GM18907 (cell line): ENCODE results near the gene TGIF2.
"Not testable (repeated sequence)": the region's sequence is repeated elsewhere in the genome, so short reads cannot be mapped to it uniquely, and the experiment has no call there.

Source experiments
- ATAC-seq: cut with Tn5 transposase; IDR thresholded peaks from one replicate; pipeline ENCODE4 v1.9.1; 2021; ENCODE audit warnings: mild to moderate bottlenecking, moderate library complexity; ENCODE audit not compliant: unreplicated experiment

TGIF2 gene

GRCh38 chr20:36611625-36612024, 38.2 kb downstream of the TGIF2 start:
- ATAC-seq: no peak

GRCh38 chr20:36613974-36614373, 40.6 kb downstream of the TGIF2 start:
- ATAC-seq: no peak

GRCh38 chr20:36614781-36615557, 41.6 kb downstream of the TGIF2 start:
- ATAC-seq: no peak

DNA sequence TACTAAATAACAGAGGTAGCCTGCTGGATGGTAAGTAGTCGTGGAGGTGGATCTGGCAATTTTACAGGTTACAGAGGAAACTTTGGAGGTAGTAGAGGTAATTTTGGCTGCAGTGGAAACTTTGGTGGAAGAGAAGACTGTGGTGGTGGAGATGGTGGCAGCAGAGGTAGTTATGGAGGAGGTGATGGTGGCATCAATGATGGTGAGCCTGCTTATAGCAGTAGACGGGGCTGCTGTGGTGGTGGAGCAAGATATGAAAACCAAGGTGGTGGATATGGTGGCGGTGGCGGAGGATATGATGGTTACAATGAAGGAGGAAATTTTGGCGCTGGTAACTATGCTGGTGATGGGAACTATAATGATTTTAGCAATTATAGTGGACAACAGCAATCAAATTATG, 47.5 kb downstream of the TGIF2 start:
- ATAC-seq: no peak

- ATAC-seq: no peak
Observed at GRCh38 chr20:36623444-36623843, 50.0 kb downstream of the TGIF2 start.

DNA sequence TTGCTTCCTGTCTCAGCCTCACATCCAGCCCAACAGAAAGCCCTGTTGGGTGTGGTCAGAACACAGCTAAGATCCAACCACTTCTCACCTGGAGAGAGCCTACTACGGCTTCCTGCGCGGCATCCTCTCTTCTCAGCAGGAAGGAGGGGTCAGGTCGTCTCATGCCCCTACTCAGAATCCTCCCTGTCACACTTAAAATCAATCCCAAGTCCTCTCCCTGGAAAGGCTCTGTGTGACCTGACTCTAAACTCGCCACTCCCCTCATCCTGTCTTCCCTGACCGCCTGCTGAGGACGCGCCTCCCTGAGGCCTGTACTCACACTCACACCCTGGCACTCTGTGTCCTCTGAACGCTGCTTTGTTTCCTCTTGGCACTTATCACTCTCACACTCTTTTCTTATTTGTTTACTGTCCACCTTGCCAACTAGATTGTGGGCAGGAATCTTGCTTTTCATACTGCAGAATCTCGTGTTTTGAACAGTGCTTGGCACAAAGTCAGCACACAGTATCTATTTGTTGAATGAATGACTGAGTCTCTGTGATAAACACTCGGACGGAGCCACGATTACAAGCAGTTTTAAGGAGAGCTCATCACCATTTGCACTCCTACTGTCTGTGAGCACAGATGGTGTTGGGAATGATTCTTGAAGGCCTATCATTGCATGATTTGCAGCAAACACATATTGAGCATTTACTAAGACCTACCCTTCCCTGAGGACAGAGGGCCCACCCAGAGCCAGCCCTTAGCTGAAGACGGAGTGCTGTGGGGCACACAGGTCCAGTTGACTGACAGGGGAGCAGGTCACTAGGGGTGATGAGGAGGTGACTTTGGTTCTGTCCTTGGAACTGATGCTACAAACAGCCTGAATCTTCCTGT, 50.9 kb downstream of the TGIF2 start:
- no peak for ATAC-seq

DNA sequence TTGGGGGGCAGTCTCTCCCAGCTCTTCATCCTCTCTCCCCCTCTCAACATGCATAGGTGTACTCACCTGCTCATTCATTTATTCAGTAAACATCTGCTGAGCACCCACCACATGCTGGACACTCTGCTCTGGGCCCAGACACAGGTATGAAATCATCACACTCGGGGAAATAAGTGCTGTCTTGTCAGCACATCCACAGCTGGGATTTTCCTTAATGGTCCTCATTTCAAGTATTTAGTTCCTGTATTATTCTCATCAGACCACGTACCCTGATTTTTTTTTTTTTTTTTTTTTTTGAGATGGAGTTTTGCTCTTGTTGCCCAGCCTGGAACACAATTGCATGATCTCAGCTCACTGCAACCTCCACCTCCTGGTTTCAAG, 51.5 kb downstream of the TGIF2 start:
- no peak for ATAC-seq

GRCh38 chr20:36628076-36628475, 54.7 kb downstream of the TGIF2 start:
- ATAC-seq: no peak

DNA sequence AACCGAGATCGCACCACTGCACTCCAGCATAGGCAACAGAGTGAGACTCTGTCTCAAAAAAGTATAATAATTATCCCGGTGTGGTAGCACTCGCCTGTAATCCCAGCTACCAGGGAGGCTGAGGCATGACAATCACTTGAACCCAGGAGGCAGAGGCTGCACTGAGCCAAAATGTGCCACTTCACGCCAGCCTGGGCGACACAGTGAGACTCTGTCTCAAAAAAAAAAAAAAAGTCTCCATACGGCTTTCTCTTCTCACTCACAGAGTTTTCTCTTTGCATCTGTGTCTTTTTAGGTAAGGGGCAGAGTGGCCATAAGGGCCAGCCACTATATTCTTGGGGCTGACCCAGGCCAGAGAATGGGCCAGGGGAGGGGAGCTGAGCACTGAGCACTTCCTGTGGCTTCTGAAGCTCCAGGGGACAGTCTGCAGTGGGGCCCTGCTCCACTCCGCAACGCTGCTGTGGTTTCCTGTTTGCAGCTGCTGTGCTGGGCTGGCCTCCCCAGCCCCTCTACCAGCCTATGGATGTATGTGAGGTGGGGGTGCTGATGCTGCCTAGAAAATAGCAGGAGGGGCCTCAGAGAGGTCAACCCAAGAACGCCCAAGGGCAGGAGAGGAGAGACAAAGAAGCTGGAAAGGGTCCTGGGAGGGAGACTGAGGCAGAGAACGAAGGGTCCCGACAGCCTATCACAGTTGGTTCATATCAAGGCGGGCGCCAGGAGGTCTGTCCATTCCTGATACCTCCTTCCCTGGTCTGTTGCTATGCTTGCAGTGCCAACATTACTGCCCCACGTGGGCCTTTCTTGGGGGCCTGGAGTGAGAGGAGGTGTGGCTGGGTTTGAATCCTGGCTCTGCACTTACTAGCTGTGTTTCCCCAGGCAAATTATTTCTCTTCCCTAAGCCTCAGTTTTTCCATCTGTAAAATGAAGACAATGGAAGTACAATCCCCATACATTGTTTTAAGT, 56.6 kb downstream of the TGIF2 start:
- ATAC-seq: peak; percentile 72

GRCh38 chr20:36631646-36632045, 58.2 kb downstream of the TGIF2 start:
- ATAC-seq: no peak

- no peak for ATAC-seq
Observed at GRCh38 chr20:36632147-36632486, 58.7 kb downstream of the TGIF2 start.

DNA sequence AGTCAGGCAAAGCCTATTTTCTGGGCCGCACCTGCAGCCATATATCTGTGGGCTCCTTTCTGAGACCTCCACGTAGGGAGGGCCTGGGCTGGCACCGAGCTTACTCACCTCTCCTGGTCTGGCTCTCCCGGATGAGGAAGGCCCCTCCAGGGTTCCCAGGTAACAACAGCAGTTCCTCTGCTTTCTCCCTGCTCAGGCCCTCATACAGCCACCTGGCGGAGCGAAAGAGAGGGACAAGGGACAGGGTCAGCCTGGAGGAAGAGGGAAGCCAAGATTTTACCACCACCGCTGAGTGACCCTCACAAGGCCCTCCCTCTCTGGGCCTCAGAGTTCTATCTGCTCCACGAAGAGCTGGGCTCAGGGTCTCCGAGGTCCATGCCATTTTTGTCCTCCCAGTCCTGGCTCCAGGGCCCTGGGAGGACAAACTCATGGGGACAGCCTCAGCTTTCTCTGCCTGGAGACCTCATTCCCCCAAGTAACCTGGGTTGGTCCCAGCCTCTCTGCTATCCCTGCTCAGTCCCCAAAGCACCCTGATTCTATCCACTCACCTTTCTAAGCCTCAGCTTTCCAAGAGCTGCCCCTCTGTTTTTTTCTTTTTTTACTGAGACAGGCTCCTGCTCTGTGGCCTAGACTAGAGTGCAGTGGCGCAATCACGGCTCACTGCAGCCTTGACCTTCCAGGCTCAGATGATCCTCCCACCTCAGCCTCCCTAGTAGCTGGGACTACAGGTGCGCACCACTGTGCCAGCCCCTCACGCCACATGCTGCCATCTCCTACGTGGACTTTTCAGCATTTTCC, 59.3 kb downstream of the TGIF2 start:
- ATAC-seq: no peak

- no peak for ATAC-seq
Observed at GRCh38 chr20:36633285-36633772, 59.9 kb downstream of the TGIF2 start.

- no peak for ATAC-seq
Observed at GRCh38 chr20:36634342-36634741, 60.9 kb downstream of the TGIF2 start.

DNA sequence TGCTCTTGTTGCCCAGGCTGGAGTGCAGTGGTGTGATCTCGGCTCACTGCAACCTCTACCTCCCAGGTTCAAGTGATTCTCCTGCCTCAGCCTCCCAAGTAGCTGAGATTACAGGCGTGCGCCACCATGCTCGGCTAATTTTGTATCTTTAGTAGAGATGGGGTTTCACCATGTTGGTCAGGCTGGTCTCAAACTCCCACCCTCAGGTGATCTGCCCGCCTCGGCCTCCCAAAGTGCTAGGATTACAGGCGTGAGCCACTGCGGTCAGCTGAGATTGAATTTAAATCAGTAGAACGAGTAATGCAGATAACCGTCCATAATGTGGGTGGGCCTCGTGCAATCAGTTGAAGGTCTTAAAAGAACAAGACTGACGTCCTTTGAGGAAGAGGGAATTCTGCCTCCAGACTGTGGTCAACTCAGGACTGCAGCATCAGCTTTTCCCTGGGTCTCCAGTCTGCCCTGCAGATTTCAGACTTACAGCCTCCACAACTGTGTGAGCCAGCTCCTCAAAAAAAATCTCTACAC, 65.5 kb downstream of the TGIF2 start:
- ATAC-seq: not testable (repeated sequence)

DNA sequence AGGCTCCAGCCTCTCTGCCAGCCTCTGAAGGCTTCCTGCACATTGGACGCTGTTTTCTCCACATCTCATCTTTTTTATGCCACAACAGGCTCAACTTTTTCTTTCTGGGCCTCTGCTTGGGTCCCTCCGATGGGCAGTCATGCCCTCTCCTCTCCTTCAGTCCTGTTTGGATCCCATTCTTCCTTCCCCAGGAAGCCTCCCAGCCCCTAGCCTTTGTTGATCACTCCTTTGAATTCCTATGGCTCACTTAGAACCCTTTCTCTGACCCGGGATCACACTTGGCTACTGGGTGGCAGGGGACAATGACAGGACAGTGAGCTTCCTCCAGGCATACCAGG, 68.1 kb downstream of the TGIF2 start:
- no peak for ATAC-seq

- ATAC-seq: no peak
Observed at GRCh38 chr20:36642136-36642535, 68.7 kb downstream of the TGIF2 start.
